ENCODE results near the gene PRSS3. TPM values are rescaled to one million over a fixed set of nuclear protein-coding genes. Genes with fewer than 3 reads are reported as not detected.
"Not testable (repeated sequence)": the region's sequence is repeated elsewhere in the genome, so short reads cannot be mapped to it uniquely, and the experiment has no call there.

PRSS3 gene
- total RNA-seq, 1 donor from 2014 or later, result not detected

GRCh38 chr9:33797837-33798236 lies 2.5 kb downstream of the PRSS3 start:
- Mint-ChIP-seq H3K36me3 (ENCODE audit: unreplicated experiment) (peaks cover 11% of the 10 kb centered on the region), H3K9me3 (ENCODE audit: unreplicated experiment) (peaks cover 6% of the 10 kb centered on the region), H3K27ac (ENCODE audit: unreplicated experiment) (no peak overlapping the region), H3K4me1 (ENCODE audit: low read depth, unreplicated experiment) (peaks cover 8% of the 10 kb centered on the region), H3K4me3 (ENCODE audit: unreplicated experiment) (no peak overlapping the region), H3K27me3 (ENCODE audit: unreplicated experiment) (peaks cover 5% of the 10 kb centered on the region)
- no peak for DNase-seq
- TF ChIP-seq CTCF (IDR thresholded peaks at IDR 0.05; ENCODE audit: partially characterized antibody, unreplicated experiment), result no peak

- Mint-ChIP-seq H3K4me3 (ENCODE audit: unreplicated experiment) (no peak overlapping the region), H3K27ac (ENCODE audit: unreplicated experiment) (no peak overlapping the region), H3K36me3 (ENCODE audit: unreplicated experiment) (peaks cover 11% of the 10 kb centered on the region), H3K4me1 (ENCODE audit: low read depth, unreplicated experiment) (peaks cover 8% of the 10 kb centered on the region), H3K27me3 (ENCODE audit: unreplicated experiment) (peaks cover 5% of the 10 kb centered on the region), H3K9me3 (ENCODE audit: unreplicated experiment) (peaks cover 6% of the 10 kb centered on the region)
- no peak for TF ChIP-seq CTCF (IDR thresholded peaks at IDR 0.05; ENCODE audit: partially characterized antibody, unreplicated experiment)
- no peak for DNase-seq
Measured at GRCh38 chr9:33798545-33798944, 3.2 kb downstream of the PRSS3 start.

GRCh38 chr9:33799928-33800704 lies 4.8 kb downstream of the PRSS3 start:
- peaks cover 11% of the 10 kb centered on the region for H3K36me3 Mint-ChIP-seq (ENCODE audit: unreplicated experiment)
- peaks cover 8% of the 10 kb centered on the region for H3K4me1 Mint-ChIP-seq (ENCODE audit: low read depth, unreplicated experiment)
- no peak overlapping the region for H3K27ac Mint-ChIP-seq (ENCODE audit: unreplicated experiment)
- TF ChIP-seq CTCF (IDR thresholded peaks at IDR 0.05; ENCODE audit: partially characterized antibody, unreplicated experiment), result no peak
- DNase-seq, result no peak
- H3K27me3 Mint-ChIP-seq (ENCODE audit: unreplicated experiment), result peaks cover 5% of the 10 kb centered on the region
- H3K9me3 Mint-ChIP-seq (ENCODE audit: unreplicated experiment), result peaks cover 6% of the 10 kb centered on the region
- H3K4me3 Mint-ChIP-seq (ENCODE audit: unreplicated experiment), result peak overlapping the region; percentile 14

- Mint-ChIP-seq H3K27me3 (ENCODE audit: unreplicated experiment) (peaks cover 5% of the 10 kb centered on the region), H3K4me3 (ENCODE audit: unreplicated experiment) (no peak overlapping the region), H3K27ac (ENCODE audit: unreplicated experiment) (no peak overlapping the region), H3K36me3 (ENCODE audit: unreplicated experiment) (peaks cover 11% of the 10 kb centered on the region), H3K9me3 (ENCODE audit: unreplicated experiment) (peaks cover 6% of the 10 kb centered on the region), H3K4me1 (ENCODE audit: low read depth, unreplicated experiment) (peaks cover 8% of the 10 kb centered on the region)
- DNase-seq, result no peak
- no peak for TF ChIP-seq CTCF (IDR thresholded peaks at IDR 0.05; ENCODE audit: partially characterized antibody, unreplicated experiment)
Measured at GRCh38 chr9:33800886-33801285, 5.5 kb downstream of the PRSS3 start.

- not testable (repeated sequence) for H3K4me1 Mint-ChIP-seq (ENCODE audit: low read depth, unreplicated experiment); H3K27ac Mint-ChIP-seq (ENCODE audit: unreplicated experiment); H3K9me3 Mint-ChIP-seq (ENCODE audit: unreplicated experiment); H3K27me3 Mint-ChIP-seq (ENCODE audit: unreplicated experiment); H3K4me3 Mint-ChIP-seq (ENCODE audit: unreplicated experiment); DNase-seq
- H3K36me3 Mint-ChIP-seq (ENCODE audit: unreplicated experiment), result peaks cover 11% of the 10 kb centered on the region
Measured at GRCh38 chr9:33801943-33802500, 6.7 kb downstream of the PRSS3 start.

GRCh38 chr9:33804196-33804595 lies 8.8 kb downstream of the PRSS3 start:
- H3K9me3 Mint-ChIP-seq (ENCODE audit: unreplicated experiment); H3K27ac Mint-ChIP-seq (ENCODE audit: unreplicated experiment); H3K4me3 Mint-ChIP-seq (ENCODE audit: unreplicated experiment); H3K4me1 Mint-ChIP-seq (ENCODE audit: low read depth, unreplicated experiment); DNase-seq; H3K27me3 Mint-ChIP-seq (ENCODE audit: unreplicated experiment); H3K36me3 Mint-ChIP-seq (ENCODE audit: unreplicated experiment): not testable (repeated sequence)

GRCh38 chr9:33807156-33807555 lies 11.8 kb downstream of the PRSS3 start:
- not testable (repeated sequence) for H3K27ac Mint-ChIP-seq (ENCODE audit: unreplicated experiment); H3K4me3 Mint-ChIP-seq (ENCODE audit: unreplicated experiment); H3K36me3 Mint-ChIP-seq (ENCODE audit: unreplicated experiment); H3K4me1 Mint-ChIP-seq (ENCODE audit: low read depth, unreplicated experiment); H3K9me3 Mint-ChIP-seq (ENCODE audit: unreplicated experiment); DNase-seq; H3K27me3 Mint-ChIP-seq (ENCODE audit: unreplicated experiment)

GRCh38 chr9:33808979-33809322 lies 13.6 kb downstream of the PRSS3 start:
- H3K27me3 Mint-ChIP-seq (ENCODE audit: unreplicated experiment); H3K36me3 Mint-ChIP-seq (ENCODE audit: unreplicated experiment); H3K9me3 Mint-ChIP-seq (ENCODE audit: unreplicated experiment); H3K27ac Mint-ChIP-seq (ENCODE audit: unreplicated experiment); H3K4me3 Mint-ChIP-seq (ENCODE audit: unreplicated experiment); H3K4me1 Mint-ChIP-seq (ENCODE audit: low read depth, unreplicated experiment); DNase-seq: not testable (repeated sequence)

All from glutamatergic neuron (in vitro differentiated cells).